Lung (tissue), 12 donors: Measurements from ENCODE around the gene CLSTN2. TPM values are rescaled to one million over a fixed set of nuclear protein-coding genes. Genes with fewer than 3 reads are reported as not detected.

Experiments used
- ATAC-seq: fragments of 200-7000 bp; cut with Tn5 transposase; one replicate; pipeline ENCODE4 v1.9.1; 2020; ENCODE audit warnings: moderate number of reproducible peaks; ENCODE audit not compliant: insufficient read depth, low FRiP score
- DNase-seq, 3 donors: peaks; one replicate each; pipeline ENCODE4 v3.0.0-alpha.2; 2013 to 2017
- H3K27ac ChIP-seq, 2 donors: one replicate each; pipeline ENCODE4 v1.5.1; 2013; ENCODE audit warnings: mild to moderate bottlenecking in 2 of 2, moderate library complexity in 2 of 2, control low read depth in 1 of 2, inconsistent platforms in 1 of 2, low read depth in 1 of 2, low read length in 1 of 2
- H3K27me3 ChIP-seq, 3 donors: one replicate each; pipeline ENCODE4 v1.5.1; 2013; ENCODE audit warnings: low read length in 2 of 3; ENCODE audit not compliant: control insufficient read depth in 3 of 3, insufficient read depth in 3 of 3
- H3K36me3 ChIP-seq, 4 donors: one replicate each; pipeline ENCODE4 v1.5.1; 2013; ENCODE audit warnings: low read length in 4 of 4, mild to moderate bottlenecking in 1 of 4, moderate library complexity in 1 of 4; ENCODE audit not compliant: control insufficient read depth in 4 of 4, insufficient read depth in 4 of 4
- H3K4me1 ChIP-seq, 5 donors: one replicate each; pipeline ENCODE4 v1.5.1; 2013; ENCODE audit warnings: low read length in 5 of 5, mild to moderate bottlenecking in 2 of 5, moderate library complexity in 1 of 5; ENCODE audit not compliant: control insufficient read depth in 5 of 5, insufficient read depth in 5 of 5
- H3K4me3 ChIP-seq: one replicate; pipeline ENCODE4 v1.5.1; 2013; ENCODE audit warnings: mild to moderate bottlenecking, control low read depth, moderate library complexity
- H3K9ac ChIP-seq, 2 donors: one replicate each; pipeline ENCODE4 v1.5.1; 2013; ENCODE audit warnings: low read length in 2 of 2, control low read depth in 1 of 2; ENCODE audit not compliant: insufficient read depth in 1 of 2
- H3K9me3 ChIP-seq, 4 donors: one replicate each; pipeline ENCODE4 v1.5.1; 2013; ENCODE audit warnings: low read length in 3 of 4, mild to moderate bottlenecking in 1 of 4, moderate library complexity in 1 of 4; ENCODE audit not compliant: control insufficient read depth in 4 of 4, insufficient read depth in 3 of 4
- CTCF ChIP-seq: IDR thresholded peaks from 2 replicates; pipeline ENCODE4 v1.5.1; 2012; ENCODE audit warnings: mild to moderate bottlenecking; ENCODE audit errors: control extremely low read depth, extremely low read depth
- WGBS, 2 donors: extraction: QIAGEN DNeasy Blood & Tissue Kit; methylation state at CpG; one replicate each; pipeline ENCODE4 v1.1.7; 2013; 5-methylcytosine and 5-hydroxymethylcytosine counted together
- polyA plus RNA-seq, 2 donors: library from polyadenylated mRNA; stranded (reverse); fragments of 200-250 nt; gene quantifications; one replicate each; pipeline ENCODE4 v1.2.1, GENCODE V29; 2013
- total RNA-seq, 2 donors: library from RNA; depleted of rRNA in 1 of 2; stranded (reverse); fragments of >200 nt in 1 of 2; gene quantifications; one replicate each; pipeline ENCODE4 v1.2.1, GENCODE V29; 2014 to 2021
- donor health status: control.
- donor health status: control.
- donor health status: Bipolar disorder and iron deficiency.
- donor health status: healthy.
- donor health status: DM: yes; HTN: yes; CAD: no.

Gene CLSTN2
- total and polyA plus RNA-seq, 4 donors = 0.07 to 2.4 (median 1.3) TPM

GRCh38 chr3:140501061-140501769 lies 566.2 kb downstream of the CLSTN2 start:
- Histone ChIP-seq H3K4me3 (no peak overlapping the region), H3K9ac (no peak overlapping the region), H3K27ac (no peak overlapping the region), H3K9me3 (no peaks in the 10 kb centered on the region), H3K4me1 (peaks cover 0 to 1% (median 0%) of the 10 kb centered on the region in 5 donors), H3K27me3 (no peaks in the 10 kb centered on the region), H3K36me3 (no peaks in the 10 kb centered on the region)
- 70 to 75% methylated on average over 4 of the region's 4 CpGs for WGBS, 2 donors
- no peak for ATAC-seq
- TF ChIP-seq CTCF = no peak
- DNase-seq = no peak

- Histone ChIP-seq H3K9ac (no peak overlapping the region), H3K4me3 (no peak overlapping the region), H3K4me1 (peaks cover 0 to 1% (median 0%) of the 10 kb centered on the region in 5 donors), H3K36me3 (no peaks in the 10 kb centered on the region), H3K27ac (no peak overlapping the region), H3K9me3 (no peaks in the 10 kb centered on the region), H3K27me3 (no peaks in the 10 kb centered on the region)
- no peak for ATAC-seq
- no peak for DNase-seq
- TF ChIP-seq CTCF = no peak
Observed at GRCh38 chr3:140501770-140502364, 566.9 kb downstream of the CLSTN2 start.

GRCh38 chr3:140505213-140505612 lies 570.2 kb downstream of the CLSTN2 start:
- ATAC-seq (no peak), DNase-seq (no peak)
- no peaks in the 10 kb centered on the region for H3K27me3 ChIP-seq
- WGBS, 2 donors = 38 to 42% methylated on average over 3 of the region's 3 CpGs
- H3K9me3 ChIP-seq = no peaks in the 10 kb centered on the region
- no peaks in the 10 kb centered on the region for H3K36me3 ChIP-seq
- no peak for TF ChIP-seq CTCF
- no peak overlapping the region for H3K27ac ChIP-seq
- H3K4me3 ChIP-seq = no peak overlapping the region
- no peak overlapping the region for H3K9ac ChIP-seq
- peaks cover 0 to 1% (median 0%) of the 10 kb centered on the region in 5 donors for H3K4me1 ChIP-seq

- Histone ChIP-seq H3K4me3 (no peak overlapping the region), H3K9ac (no peak overlapping the region), H3K27ac (no peak overlapping the region), H3K36me3 (no peaks in the 10 kb centered on the region), H3K4me1 (peaks cover 0 to 1% (median 0%) of the 10 kb centered on the region in 5 donors), H3K9me3 (peaks cover 0 to 2% (median 0%) of the 10 kb centered on the region in 4 donors), H3K27me3 (no peaks in the 10 kb centered on the region)
- WGBS, 2 donors = 58 to 68% methylated on average over 4 of the region's 4 CpGs
- ATAC-seq = no peak
- TF ChIP-seq CTCF = no peak
- no peak for DNase-seq
Observed at GRCh38 chr3:140505876-140506275, 570.9 kb downstream of the CLSTN2 start.
